ENCODE data around the gene TTF1. TPM values are rescaled to one million over a fixed set of nuclear protein-coding genes. Genes with fewer than 3 reads are reported as not detected.
"Not testable (repeated sequence)": the region's sequence is repeated elsewhere in the genome, so short reads cannot be mapped to it uniquely, and the experiment has no call there.

Gene TTF1
- total RNA-seq, 2 experiments from 2014 or later = 29.7 to 30.0 TPM

- peaks cover 50% of the 10 kb centered on the region for H3K4me1 Mint-ChIP-seq
- no peaks in the 10 kb centered on the region for H3K9me3 Mint-ChIP-seq (ENCODE audit: low read depth)
- CTCF ChIA-PET = interaction anchor here (0.7 to 1.4 kb wide), 2 partner anchors 167 to 272 kb away, joined by 3 read pairs; no protein-coding TSS in a partner anchor
Observed at GRCh38 chr9:132408521-132408920, 1.9 kb upstream of the TTF1 start.

GRCh38 chr9:132407196-132407595 lies 556 bp upstream of the TTF1 start:
- Mint-ChIP-seq H3K4me3 (peak overlapping the region; percentile 88), H3K27me3 (peaks cover 30% of the 10 kb centered on the region), H3K36me3 (peaks cover 20% of the 10 kb centered on the region), H3K9me3 (ENCODE audit: low read depth) (no peaks in the 10 kb centered on the region), H3K27ac (peak overlapping the region; percentile 82), H3K4me1 (peaks cover 56% of the 10 kb centered on the region)
- CTCF ChIA-PET = interaction anchor here (0.5 to 1.4 kb wide), 2 partner anchors 246 to 273 kb away, joined by 3 read pairs; no protein-coding TSS in a partner anchor
- DNase-seq = no peak
- no peak for ATAC-seq

More at GRCh38 chr9:132408521-132408920, 1.9 kb upstream of the TTF1 start:
- no peak overlapping the region for H3K27ac Mint-ChIP-seq
- H3K27me3 Mint-ChIP-seq = peaks cover 41% of the 10 kb centered on the region
- ATAC-seq (no peak), DNase-seq (no peak)
- no peak overlapping the region for H3K4me3 Mint-ChIP-seq
- H3K36me3 Mint-ChIP-seq = peaks cover 9% of the 10 kb centered on the region

GRCh38 chr9:132404228-132404881 lies 2.3 kb downstream of the TTF1 start:
- Mint-ChIP-seq H3K4me1 (peaks cover 46% of the 10 kb centered on the region), H3K27me3 (peaks cover 9% of the 10 kb centered on the region)
- peak; percentile 60 for DNase-seq

GRCh38 chr9:132401824-132402223 lies 4.8 kb downstream of the TTF1 start:
- Mint-ChIP-seq H3K36me3 (peaks cover 53% of the 10 kb centered on the region), H3K27ac (no peak overlapping the region), H3K4me1 (peaks cover 40% of the 10 kb centered on the region), H3K4me3 (no peak overlapping the region), H3K27me3 (no peaks in the 10 kb centered on the region), H3K9me3 (ENCODE audit: low read depth) (no peaks in the 10 kb centered on the region)
- DNase-seq (no peak), ATAC-seq (no peak)
- CTCF ChIA-PET = interaction anchor here (0.6 kb wide), 1 partner anchor 674 kb away, joined by 3 read pairs; no protein-coding TSS in a partner anchor

More at GRCh38 chr9:132404228-132404881, 2.3 kb downstream of the TTF1 start:
- H3K36me3 Mint-ChIP-seq = peaks cover 39% of the 10 kb centered on the region
- CTCF ChIA-PET = interaction anchor here (0.7 to 1.8 kb wide), 4 partner anchors 9 to 145 kb away, joined by 3 to 4 read pairs (median 4); no protein-coding TSS in a partner anchor
- no peaks in the 10 kb centered on the region for H3K9me3 Mint-ChIP-seq (ENCODE audit: low read depth)
- peak overlapping the region; percentile 82 for H3K27ac Mint-ChIP-seq
- peak; percentile 52 for ATAC-seq
- H3K4me3 Mint-ChIP-seq = peak overlapping the region; percentile 88

- Mint-ChIP-seq H3K9me3 (ENCODE audit: low read depth) (no peaks in the 10 kb centered on the region), H3K4me3 (no peak overlapping the region), H3K4me1 (peaks cover 2% of the 10 kb centered on the region), H3K27me3 (no peaks in the 10 kb centered on the region), H3K36me3 (peaks cover 66% of the 10 kb centered on the region), H3K27ac (no peak overlapping the region)
- no peak for ATAC-seq
- CTCF ChIA-PET = interaction anchor here (1.0 kb wide), 1 partner anchor 41 kb away, joined by 3 read pairs; no protein-coding TSS in a partner anchor
- DNase-seq = no peak
Observed at GRCh38 chr9:132395560-132395959, 11.1 kb downstream of the TTF1 start.

- no peaks in the 10 kb centered on the region for H3K27me3 Mint-ChIP-seq
- CTCF ChIA-PET = no interaction called here
Observed at GRCh38 chr9:132391449-132391848, 15.2 kb downstream of the TTF1 start.

GRCh38 chr9:132390966-132391365 lies 15.7 kb downstream of the TTF1 start:
- Mint-ChIP-seq H3K36me3 (peaks cover 63% of the 10 kb centered on the region), H3K27ac (no peak overlapping the region), H3K4me3 (no peak overlapping the region), H3K9me3 (ENCODE audit: low read depth) (no peaks in the 10 kb centered on the region), H3K27me3 (no peaks in the 10 kb centered on the region), H3K4me1 (no peaks in the 10 kb centered on the region)
- ATAC-seq (no peak), DNase-seq (no peak)
- CTCF ChIA-PET = no interaction called here

More at GRCh38 chr9:132391449-132391848, 15.2 kb downstream of the TTF1 start:
- Mint-ChIP-seq H3K36me3 (peaks cover 65% of the 10 kb centered on the region), H3K9me3 (ENCODE audit: low read depth) (no peaks in the 10 kb centered on the region), H3K27ac (no peak overlapping the region), H3K4me3 (no peak overlapping the region), H3K4me1 (no peaks in the 10 kb centered on the region)
- DNase-seq (no peak), ATAC-seq (no peak)

- DNase-seq (no peak), ATAC-seq (no peak)
- H3K27ac Mint-ChIP-seq = no peak overlapping the region
- no peaks in the 10 kb centered on the region for H3K27me3 Mint-ChIP-seq
- H3K36me3 Mint-ChIP-seq = peaks cover 60% of the 10 kb centered on the region
- peaks cover 23% of the 10 kb centered on the region for H3K4me1 Mint-ChIP-seq
- no peak overlapping the region for H3K4me3 Mint-ChIP-seq
- no peaks in the 10 kb centered on the region for H3K9me3 Mint-ChIP-seq (ENCODE audit: low read depth)
- CTCF ChIA-PET = no interaction called here
Observed at GRCh38 chr9:132387133-132387532, 19.5 kb downstream of the TTF1 start.

- DNase-seq (no peak), ATAC-seq (peak; percentile 51)
- H3K4me3 Mint-ChIP-seq = no peak overlapping the region
- H3K4me1 Mint-ChIP-seq = peaks cover 30% of the 10 kb centered on the region
- H3K27ac Mint-ChIP-seq = peak overlapping the region; percentile 55
- H3K27me3 Mint-ChIP-seq = no peaks in the 10 kb centered on the region
- CTCF ChIA-PET = interaction anchor here (1.1 kb wide), 1 partner anchor 34 kb away, joined by 3 read pairs; no protein-coding TSS in a partner anchor
- peaks cover 57% of the 10 kb centered on the region for H3K36me3 Mint-ChIP-seq
- H3K9me3 Mint-ChIP-seq (ENCODE audit: low read depth) = no peaks in the 10 kb centered on the region
Observed at GRCh38 chr9:132384376-132384775, 22.3 kb downstream of the TTF1 start.

- Mint-ChIP-seq H3K27ac (peak overlapping the region; percentile 67), H3K4me1 (peaks cover 30% of the 10 kb centered on the region), H3K27me3 (no peaks in the 10 kb centered on the region), H3K36me3 (peaks cover 55% of the 10 kb centered on the region), H3K4me3 (no peak overlapping the region), H3K9me3 (ENCODE audit: low read depth) (no peaks in the 10 kb centered on the region)
- CTCF ChIA-PET = interaction anchor here (1.1 kb wide), 1 partner anchor 33 kb away, joined by 3 read pairs; no protein-coding TSS in a partner anchor
- ATAC-seq (no peak), DNase-seq (no peak)
Observed at GRCh38 chr9:132383462-132383883, 23.2 kb downstream of the TTF1 start.

GRCh38 chr9:132381966-132382541 lies 24.6 kb downstream of the TTF1 start:
- Mint-ChIP-seq H3K27me3 (no peaks in the 10 kb centered on the region), H3K36me3 (peaks cover 45% of the 10 kb centered on the region), H3K4me1 (peaks cover 30% of the 10 kb centered on the region), H3K27ac (peak overlapping the region; percentile 0), H3K9me3 (ENCODE audit: low read depth) (no peaks in the 10 kb centered on the region), H3K4me3 (no peak overlapping the region)
- DNase-seq (no peak), ATAC-seq (no peak)
- CTCF ChIA-PET = interaction anchor here (0.5 to 1.4 kb wide), 2 partner anchors 31 to 79 kb away, joined by 3 to 4 read pairs; no protein-coding TSS in a partner anchor

- peaks cover 35% of the 10 kb centered on the region for H3K36me3 Mint-ChIP-seq
- H3K4me1 Mint-ChIP-seq = peaks cover 19% of the 10 kb centered on the region
- DNase-seq; H3K9me3 Mint-ChIP-seq (ENCODE audit: low read depth); H3K4me3 Mint-ChIP-seq; H3K27ac Mint-ChIP-seq; H3K27me3 Mint-ChIP-seq; ATAC-seq: not testable (repeated sequence)
- CTCF ChIA-PET = interaction anchor here (0.8 kb wide), 1 partner anchor 10 kb away, joined by 3 read pairs; no protein-coding TSS in a partner anchor
Observed at GRCh38 chr9:132378416-132378815, 28.2 kb downstream of the TTF1 start.

- DNase-seq; H3K27ac Mint-ChIP-seq; H3K4me3 Mint-ChIP-seq; CTCF ChIA-PET; ATAC-seq; H3K9me3 Mint-ChIP-seq (ENCODE audit: low read depth); H3K27me3 Mint-ChIP-seq: not testable (repeated sequence)
- Mint-ChIP-seq H3K36me3 (peaks cover 32% of the 10 kb centered on the region), H3K4me1 (peaks cover 20% of the 10 kb centered on the region)
Observed at GRCh38 chr9:132377769-132378168, 28.9 kb downstream of the TTF1 start.
